H1 (cell line): ENCODE measurements around the gene CORO2B. TPM values are rescaled to one million over a fixed set of nuclear protein-coding genes. Genes with fewer than 3 reads are reported as not detected.

Source experiments
- CTCF ChIA-PET: fragments of 300-600 bp; sonication (Branson Sonifier 250); formaldehyde crosslinking; loops from one replicate; lab custom pipeline; 2021; ENCODE audit not compliant: partially characterized antibody; lab: Charles Lee
- POLR2A ChIA-PET: fragments of 300-600 bp; sonication (Branson Sonifier 250); formaldehyde crosslinking; loops from one replicate; lab custom pipeline; 2021; ENCODE audit warnings: inconsistent platforms; ENCODE audit not compliant: partially characterized antibody; lab: Charles Lee
- DNase-seq, 2 experiments: peaks; one replicate each; pipeline versions ENCODE4 v3.0.0 to v3.0.0-alpha.2; 2010 to 2022; ENCODE audit warnings: low spot score in 2 of 2, low read depth in 1 of 2, mixed read lengths in 1 of 2
- FAIRE-seq: peaks from 2 replicates; lab custom pipeline; 2011; peaks lifted over from hg19 to GRCh38; lab: Jason Lieb, UNC
- H2AFZ ChIP-seq: 2 replicates; pipeline ENCODE4 v1.8.1; 2012; ENCODE audit warnings: low read length, inconsistent platforms
- H2AK5ac ChIP-seq: 2 replicates; pipeline ENCODE4 v1.6.1; 2013; ENCODE audit warnings: low read depth, low read length
- H2BK120ac ChIP-seq: replicated peaks from 2 replicates; pipeline ENCODE3; 2013; ENCODE audit warnings: low read depth, low read length, inconsistent platforms
- H2BK12ac ChIP-seq: 2 replicates; pipeline ENCODE4 v1.6.1; 2013; ENCODE audit warnings: low read depth, low read length
- H2BK15ac ChIP-seq: 2 replicates; pipeline ENCODE4 v1.6.1; 2013; ENCODE audit warnings: low read length
- H2BK20ac ChIP-seq: 2 replicates; pipeline ENCODE4 v1.6.1; 2013; ENCODE audit warnings: low read length
- H2BK5ac ChIP-seq: 2 replicates; pipeline ENCODE4 v1.6.1; 2013; ENCODE audit warnings: low read depth, low read length
- H3K14ac ChIP-seq: 2 replicates; pipeline ENCODE4 v1.6.1; 2013; ENCODE audit warnings: inconsistent platforms; ENCODE audit not compliant: insufficient read length
- H3K18ac ChIP-seq: 2 replicates; pipeline ENCODE4 v1.6.1; 2013; ENCODE audit warnings: low read length; ENCODE audit errors: extremely low read depth
- H3K23ac ChIP-seq: 2 replicates; pipeline ENCODE4 v1.6.1; 2013; ENCODE audit warnings: inconsistent platforms; ENCODE audit not compliant: insufficient read length
- H3K23me2 ChIP-seq: 2 replicates; pipeline ENCODE4 v1.6.1; 2013; ENCODE audit warnings: low read depth, low read length
- H3K27ac ChIP-seq: 2 replicates; pipeline ENCODE4 v1.6.1; 2011; ENCODE audit warnings: low read depth, low read length, inconsistent platforms
- H3K27me3 ChIP-seq, 4 experiments: replicated peaks in 1 of 4; 1 replicate in 1 of 4; 2 replicates in 3 of 4; pipeline versions ENCODE4 v1.6.1 to v1.8.1; 2011 to 2013; ENCODE audit warnings: low read length in 3 of 4, mild to moderate bottlenecking in 3 of 4, inconsistent platforms in 2 of 4, mixed read lengths in 2 of 4, moderate library complexity in 1 of 4; ENCODE audit not compliant: control insufficient read depth in 3 of 4, insufficient read depth in 3 of 4; ENCODE audit errors: extremely low read depth in 1 of 4
- H3K36me3 ChIP-seq, 4 experiments: 2 replicates each; pipeline versions ENCODE4 v1.6.1 to v1.8.1; 2011 to 2013; ENCODE audit warnings: mild to moderate bottlenecking in 4 of 4, low read length in 3 of 4, moderate library complexity in 2 of 4, control low read depth in 1 of 4, inconsistent platforms in 1 of 4; ENCODE audit not compliant: insufficient read depth in 4 of 4, control insufficient read depth in 2 of 4
- H3K4ac ChIP-seq: replicated peaks from 2 replicates; pipeline ENCODE3; 2013; ENCODE audit warnings: low read length, low read depth, mixed read lengths, inconsistent platforms; ENCODE audit not compliant: insufficient read length
- H3K4me1 ChIP-seq, 4 experiments: replicated peaks in 1 of 4; 1 replicate in 1 of 4; 2 replicates in 3 of 4; pipeline versions ENCODE4 v1.6.1 to v1.8.1; 2011 to 2013; ENCODE audit warnings: low read length in 3 of 4, inconsistent platforms in 2 of 4, mixed read lengths in 1 of 4; ENCODE audit not compliant: insufficient read depth in 4 of 4, control insufficient read depth in 3 of 4
- H3K4me2 ChIP-seq, 2 experiments: 2 replicates each; pipeline versions ENCODE4 v1.6.1 to v1.8.1; 2011 to 2013; ENCODE audit warnings: low read depth in 2 of 2, low read length in 2 of 2, control low read depth in 1 of 2, inconsistent platforms in 1 of 2, mild to moderate bottlenecking in 1 of 2; ENCODE audit not compliant: insufficient read depth in 1 of 2
- H3K4me3 ChIP-seq, 4 experiments: fragments of 200-600, 300-600 bp in 1 of 4; sonication (generic), shearing (Covaris generic), sonication (Bioruptor Twin) in 1 of 4; 2 replicates each; pipeline versions ENCODE4 v1.5.1 to v1.8.1; 2011 to 2016; ENCODE audit warnings: low read length in 4 of 4, low read depth in 3 of 4, control low read depth in 2 of 4, inconsistent platforms in 2 of 4, mild to moderate bottlenecking in 2 of 4, mixed read lengths in 1 of 4, moderate library complexity in 1 of 4; ENCODE audit not compliant: insufficient read depth in 2 of 4; ENCODE audit errors: extremely low read depth in 1 of 4
- H3K56ac ChIP-seq: replicated peaks from 2 replicates; pipeline ENCODE3; 2013; ENCODE audit warnings: low read depth, mild to moderate bottlenecking, mixed read lengths, low read length, inconsistent platforms; ENCODE audit not compliant: insufficient read length
- H3K79me1 ChIP-seq: 2 replicates; pipeline ENCODE4 v1.6.1; 2013; ENCODE audit warnings: low read depth, low read length, control low read depth
- H3K79me2 ChIP-seq, 2 experiments: 2 replicates each; pipeline versions ENCODE4 v1.6.1 to v1.8.1; 2012 to 2013; ENCODE audit warnings: low read length in 2 of 2, mild to moderate bottlenecking in 2 of 2, inconsistent platforms in 1 of 2; ENCODE audit not compliant: insufficient read depth in 2 of 2, control insufficient read depth in 1 of 2
- H3K9ac ChIP-seq, 4 experiments: replicated peaks in 1 of 4; 1 replicate in 1 of 4; 2 replicates in 3 of 4; pipeline versions ENCODE4 v1.6.1 to v1.8.1; 2011 to 2013; ENCODE audit warnings: low read depth in 3 of 4, low read length in 3 of 4, control low read depth in 2 of 4, mild to moderate bottlenecking in 2 of 4, moderate library complexity in 2 of 4, inconsistent platforms in 1 of 4; ENCODE audit errors: extremely low read depth in 1 of 4
- H3K9me3 ChIP-seq, 2 experiments: 2 replicates each; pipeline versions ENCODE4 v1.6.1 to v1.8.1; 2012 to 2013; ENCODE audit warnings: mild to moderate bottlenecking in 2 of 2, moderate library complexity in 2 of 2, control low read depth in 1 of 2, inconsistent platforms in 1 of 2, low read depth in 1 of 2, low read length in 1 of 2, mixed read lengths in 1 of 2; ENCODE audit not compliant: insufficient read depth in 2 of 2
- H4K20me1 ChIP-seq, 2 experiments: replicated peaks in 1 of 2; 2 replicates each; pipeline versions ENCODE3 to v1.8.1; 2011 to 2013; ENCODE audit warnings: inconsistent platforms in 2 of 2, low read length in 2 of 2, mild to moderate bottlenecking in 1 of 2; ENCODE audit not compliant: insufficient read depth in 2 of 2, control insufficient read depth in 1 of 2
- H4K5ac ChIP-seq: 2 replicates; pipeline ENCODE4 v1.6.1; 2013; ENCODE audit warnings: low read length, low read depth, mixed read lengths, inconsistent platforms; ENCODE audit not compliant: insufficient read length
- H4K8ac ChIP-seq: 2 replicates; pipeline ENCODE4 v1.8.0; 2013; ENCODE audit warnings: mild to moderate bottlenecking, moderate library complexity, low read length, inconsistent platforms; ENCODE audit not compliant: insufficient read depth; ENCODE audit errors: extremely low read depth
- H4K91ac ChIP-seq: replicated peaks from 2 replicates; pipeline ENCODE3; 2013; ENCODE audit warnings: low read length, mixed read lengths, inconsistent platforms; ENCODE audit not compliant: insufficient read length
- ATF2 ChIP-seq: IDR thresholded peaks from 2 replicates; pipeline ENCODE4 v1.6.1; 2012; ENCODE audit warnings: low read length, inconsistent platforms
- MAFK ChIP-seq: IDR thresholded peaks from 2 replicates; pipeline ENCODE4 v1.6.1; 2012; ENCODE audit warnings: low read depth, mild to moderate bottlenecking, improper control_type of control experiment, low read length
- WGBS, 2 experiments: shearing (Covaris generic) in 1 of 2; methylation state at CpG; one replicate each; pipeline versions ENCODE4 v1.1.6 to v1.1.7; 2013 to 2015; ENCODE audit warnings: low lambda C conversion rate in 2 of 2, mixed read lengths in 2 of 2, inconsistent platforms in 1 of 2, low coverage in 1 of 2, missing lambda C conversion rate in 1 of 2; ENCODE audit not compliant: insufficient replicate concordance in 2 of 2, insufficient coverage in 1 of 2, insufficient read length in 1 of 2; ENCODE audit errors: extremely low coverage in 1 of 2, missing lambda C conversion rate in 1 of 2; 5-methylcytosine and 5-hydroxymethylcytosine counted together
- polyA plus RNA-seq, 7 experiments: library from polyadenylated mRNA; depleted of rRNA in 3 of 7; stranded (reverse) in 5 of 7; unstranded in 2 of 7; fragments of >200 nt in 5 of 7; fragments of 200-250 nt in 2 of 7; gene quantifications; 1 replicate in 5 of 7; 2 replicates in 1 of 7; 4 replicates in 1 of 7; pipeline versions ENCODE4 v1.2.1 to v1.2.3, GENCODE V29; 2011 to 2013; ENCODE audit warnings: missing spikeins in 2 of 7, mixed read lengths in 2 of 7
- total RNA-seq: library from RNA; stranded (reverse); fragmentation: NEBNext Ultra II Directional; extraction: Animal tissue kit (Norgen Biotek cat#: 25700); gene quantifications from 2 replicates; pipeline ENCODE4 v1.2.1, GENCODE V29; 2021

The CORO2B gene
- total and polyA plus RNA-seq, 2 of the 8 experiments (the other 6 are each of a cell fraction or from before 2014, with no cell fraction given), result 3.4 to 6.7 TPM

GRCh38 chr15:68618394-68618793, 39.6 kb downstream of the CORO2B start:
- Histone ChIP-seq H3K4me1 (peaks cover 7 to 17% (median 8%) of the 10 kb centered on the region in 4 experiments), H3K4me2 (no peak overlapping the region), H3K27me3 (no peaks in the 10 kb centered on the region), H4K20me1 (no peaks in the 10 kb centered on the region), H3K14ac (no peak overlapping the region), H3K27ac (no peak overlapping the region), H4K91ac (no peak overlapping the region), H3K23me2 (0 out of 2 replicates have a peak, but pooled peaks cover 2% of the 10 kb centered on the region), H3K56ac (no peak overlapping the region), H2BK15ac (no peak overlapping the region), H3K4ac (no peak overlapping the region), H4K8ac (no peak overlapping the region), H2AK5ac (no peak overlapping the region), H3K23ac (no peak overlapping the region), H2BK5ac (no peak overlapping the region), H2BK20ac (no peak overlapping the region), H3K4me3 (no peak overlapping the region), H3K79me2 (no peaks in the 10 kb centered on the region), H3K9me3 (no peaks in the 10 kb centered on the region), H2BK120ac (no peak overlapping the region), H3K79me1 (no peaks in the 10 kb centered on the region), H3K36me3 (no peaks in the 10 kb centered on the region; a peak in 1 of 8 replicates), H4K5ac (no peak overlapping the region), H2AFZ (no peak overlapping the region), H3K18ac (no peak overlapping the region), H2BK12ac (no peak overlapping the region), H3K9ac (no peak overlapping the region)
- 83% methylated on average over 4 of the region's 4 CpGs; no CpG with 5 or more reads in 1 of the 2 experiments for WGBS, 2 experiments
- POLR2A ChIA-PET, result no interaction called here
- DNase-seq (no peak), FAIRE-seq (no peak)
- no peak for TF ChIP-seq ATF2
- TF ChIP-seq MAFK, result no peak
- CTCF ChIA-PET, result interaction anchor here (1.0 to 2.8 kb wide), 3 partner anchors 13 to 68 kb away, joined by 3 to 10 read pairs (median 3); no protein-coding TSS in a partner anchor
